ENCODE data around the gene TTBK1.
"Not testable (repeated sequence)": the region's sequence is repeated elsewhere in the genome, so short reads cannot be mapped to it uniquely, and the experiment has no call there.

The TTBK1 gene

GRCh38 chr6:43287717-43288679 lies 44.7 kb downstream of the TTBK1 start:
- no peak for DNase-seq (ENCODE audit: low spot score)

- DNase-seq (ENCODE audit: low spot score) = no peak
Measured at GRCh38 chr6:43290339-43290904, 47.1 kb downstream of the TTBK1 start.

- no peak for DNase-seq (ENCODE audit: low spot score)
Measured at GRCh38 chr6:43290905-43291355, 47.6 kb downstream of the TTBK1 start.

- DNase-seq (ENCODE audit: low spot score) = no peak
Measured at GRCh38 chr6:43291708-43292107, 48.4 kb downstream of the TTBK1 start.

GRCh38 chr6:43292341-43292740 lies 49.1 kb downstream of the TTBK1 start:
- no peak for DNase-seq (ENCODE audit: low spot score)

- DNase-seq (ENCODE audit: low spot score) = no peak
Measured at GRCh38 chr6:43292763-43293318, 49.6 kb downstream of the TTBK1 start.

- no peak for DNase-seq (ENCODE audit: low spot score)
Measured at GRCh38 chr6:43293698-43294097, 50.4 kb downstream of the TTBK1 start.

GRCh38 chr6:43294536-43294935 lies 51.3 kb downstream of the TTBK1 start:
- DNase-seq (ENCODE audit: low spot score) = no peak

GRCh38 chr6:43295456-43295855 lies 52.2 kb downstream of the TTBK1 start:
- DNase-seq (ENCODE audit: low spot score) = no peak

GRCh38 chr6:43296780-43297497 lies 53.7 kb downstream of the TTBK1 start:
- no peak for DNase-seq (ENCODE audit: low spot score)

- DNase-seq (ENCODE audit: low spot score) = no peak
Measured at GRCh38 chr6:43297644-43298564, 54.6 kb downstream of the TTBK1 start, which contains the start of gene SLC22A7. SLC22A7 (plus strand) TSS chr6:43298260; CDS start chr6:43298359, 99 bp downstream.

- no peak for DNase-seq (ENCODE audit: low spot score)
Measured at GRCh38 chr6:43298565-43299337, 55.5 kb downstream of the TTBK1 start.

- DNase-seq (ENCODE audit: low spot score) = no peak
Measured at GRCh38 chr6:43299338-43300293, 56.3 kb downstream of the TTBK1 start.

- DNase-seq (ENCODE audit: low spot score) = no peak
Measured at GRCh38 chr6:43301081-43301870, 58.0 kb downstream of the TTBK1 start.

- DNase-seq (ENCODE audit: low spot score) = no peak
Measured at GRCh38 chr6:43302126-43302525, 58.8 kb downstream of the TTBK1 start.

GRCh38 chr6:43303006-43303405 lies 59.7 kb downstream of the TTBK1 start:
- DNase-seq (ENCODE audit: low spot score) = not testable (repeated sequence)

- no peak for DNase-seq (ENCODE audit: low spot score)
Measured at GRCh38 chr6:43303751-43304331, 60.6 kb downstream of the TTBK1 start.

GRCh38 chr6:43304361-43304760 lies 61.1 kb downstream of the TTBK1 start:
- no peak for DNase-seq (ENCODE audit: low spot score)

Measured in D341Med (cell line).